Body of pancreas (tissue), 4 donors: ENCODE results near the gene OSBPL6.

Source experiments
- POLR2A ChIP-seq, 3 donors: fragments of 450-650 bp; IDR thresholded peaks; one replicate each; pipeline ENCODE4 v1.6.1; 2016; ENCODE audit warnings: antibody characterized with exemption in 3 of 3, mild to moderate bottlenecking in 2 of 3
- TF ChIP-seq, protein P1 (sequence below), 7 experiments: fragments of 450-650 bp in 4 of 7; fragments of 200-600 bp in 3 of 7; sonication (generic) in 3 of 7; IDR thresholded peaks; one replicate each; pipeline ENCODE4 v1.5.1; 2016 to 2019; ENCODE audit warnings: antibody characterized with exemption in 7 of 7

GRCh38 chr2:178204977-178205376 lies 10.7 kb downstream of the OSBPL6 start:
- TF ChIP-seq, protein P1, sequence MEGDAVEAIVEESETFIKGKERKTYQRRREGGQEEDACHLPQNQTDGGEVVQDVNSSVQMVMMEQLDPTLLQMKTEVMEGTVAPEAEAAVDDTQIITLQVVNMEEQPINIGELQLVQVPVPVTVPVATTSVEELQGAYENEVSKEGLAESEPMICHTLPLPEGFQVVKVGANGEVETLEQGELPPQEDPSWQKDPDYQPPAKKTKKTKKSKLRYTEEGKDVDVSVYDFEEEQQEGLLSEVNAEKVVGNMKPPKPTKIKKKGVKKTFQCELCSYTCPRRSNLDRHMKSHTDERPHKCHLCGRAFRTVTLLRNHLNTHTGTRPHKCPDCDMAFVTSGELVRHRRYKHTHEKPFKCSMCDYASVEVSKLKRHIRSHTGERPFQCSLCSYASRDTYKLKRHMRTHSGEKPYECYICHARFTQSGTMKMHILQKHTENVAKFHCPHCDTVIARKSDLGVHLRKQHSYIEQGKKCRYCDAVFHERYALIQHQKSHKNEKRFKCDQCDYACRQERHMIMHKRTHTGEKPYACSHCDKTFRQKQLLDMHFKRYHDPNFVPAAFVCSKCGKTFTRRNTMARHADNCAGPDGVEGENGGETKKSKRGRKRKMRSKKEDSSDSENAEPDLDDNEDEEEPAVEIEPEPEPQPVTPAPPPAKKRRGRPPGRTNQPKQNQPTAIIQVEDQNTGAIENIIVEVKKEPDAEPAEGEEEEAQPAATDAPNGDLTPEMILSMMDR (IDR thresholded peaks at IDR 0.05), result no peak
- TF ChIP-seq POLR2A (IDR thresholded peaks at IDR 0.05), result no peak
